ENCODE data around the gene ARFGAP1.

ARFGAP1 gene

GRCh38 chr20:63322146-63322932, 49.7 kb downstream of the ARFGAP1 start:
- ChIA-PET CTCF (no interaction called here), POLR2A (no interaction called here)
- no peak for DNase-seq (ENCODE audit: extremely low spot score)
- TF ChIP-seq ZNF384 (IDR thresholded peaks at IDR 0.05) (no peak), L3MBTL2 (conservative IDR thresholded peaks at IDR 0.05) (no peak), HDGF (IDR thresholded peaks at IDR 0.05; ENCODE audit: borderline replicate concordance) (no peak), FOXM1 (IDR thresholded peaks at IDR 0.05; ENCODE audit: borderline replicate concordance) (no peak), CTBP1 (IDR thresholded peaks at IDR 0.05; ENCODE audit: borderline replicate concordance) (no peak), ELF4 (IDR thresholded peaks at IDR 0.05) (no peak), SUZ12 (IDR thresholded peaks at IDR 0.05) (no peak), TARDBP (IDR thresholded peaks at IDR 0.05) (no peak), FOXA1 (IDR thresholded peaks at IDR 0.05) (no peak), PKNOX1 (IDR thresholded peaks at IDR 0.05) (no peak), FOXK2 (IDR thresholded peaks at IDR 0.05) (no peak), ARNT (IDR thresholded peaks at IDR 0.05) (no peak)

- no peak for TF ChIP-seq LEF1 (IDR thresholded peaks at IDR 0.05; ENCODE audit: borderline replicate concordance)
- TF ChIP-seq HDGF (IDR thresholded peaks at IDR 0.05; ENCODE audit: borderline replicate concordance), result no peak
- TF ChIP-seq L3MBTL2 (conservative IDR thresholded peaks at IDR 0.05), result no peak
- no peak for TF ChIP-seq BHLHE40 (IDR thresholded peaks at IDR 0.05; ENCODE audit: borderline replicate concordance)
- no peak for TF ChIP-seq ZNF384 (IDR thresholded peaks at IDR 0.05)
- no peak for TF ChIP-seq ELF4 (IDR thresholded peaks at IDR 0.05)
- TF ChIP-seq ARNT (IDR thresholded peaks at IDR 0.05), result no peak
- no peak for TF ChIP-seq TARDBP (IDR thresholded peaks at IDR 0.05)
- no peak for TF ChIP-seq CTBP1 (IDR thresholded peaks at IDR 0.05; ENCODE audit: borderline replicate concordance)
- DNase-seq (ENCODE audit: extremely low spot score), result no peak
- POLR2A ChIA-PET, result no interaction called here
- CTCF ChIA-PET, result no interaction called here
These were observed 50.3 kb downstream of the ARFGAP1 start for GRCh38 chr20:63322933-63323273.

GRCh38 chr20:63323357-63323981, 50.9 kb downstream of the ARFGAP1 start:
- CTCF ChIA-PET, result no interaction called here
- no peak for TF ChIP-seq BHLHE40 (IDR thresholded peaks at IDR 0.05; ENCODE audit: borderline replicate concordance)
- no peak for TF ChIP-seq SUZ12 (IDR thresholded peaks at IDR 0.05)
- TF ChIP-seq HDGF (IDR thresholded peaks at IDR 0.05; ENCODE audit: borderline replicate concordance), result no peak
- TF ChIP-seq ZNF384 (IDR thresholded peaks at IDR 0.05), result no peak
- no peak for TF ChIP-seq FOXA1 (IDR thresholded peaks at IDR 0.05)
- no peak for TF ChIP-seq FOXK2 (IDR thresholded peaks at IDR 0.05)
- no peak for TF ChIP-seq PKNOX1 (IDR thresholded peaks at IDR 0.05)
- TF ChIP-seq ARNT (IDR thresholded peaks at IDR 0.05), result no peak
- TF ChIP-seq L3MBTL2 (conservative IDR thresholded peaks at IDR 0.05), result no peak
- TF ChIP-seq TARDBP (IDR thresholded peaks at IDR 0.05), result no peak
- TF ChIP-seq CTBP1 (IDR thresholded peaks at IDR 0.05; ENCODE audit: borderline replicate concordance), result no peak
- no peak for TF ChIP-seq SP1 (IDR thresholded peaks at IDR 0.05)
- TF ChIP-seq NFRKB (IDR thresholded peaks at IDR 0.05), result no peak
- no peak for TF ChIP-seq LEF1 (IDR thresholded peaks at IDR 0.05; ENCODE audit: borderline replicate concordance)
- TF ChIP-seq FOXM1 (IDR thresholded peaks at IDR 0.05; ENCODE audit: borderline replicate concordance), result no peak
- TF ChIP-seq ELF4 (IDR thresholded peaks at IDR 0.05), result no peak
- DNase-seq (ENCODE audit: extremely low spot score), result no peak
- POLR2A ChIA-PET, result no interaction called here

GRCh38 chr20:63325021-63325471, 52.4 kb downstream of the ARFGAP1 start:
- TF ChIP-seq SUZ12 (IDR thresholded peaks at IDR 0.05) (no peak), ARNT (IDR thresholded peaks at IDR 0.05) (no peak), HDGF (IDR thresholded peaks at IDR 0.05; ENCODE audit: borderline replicate concordance) (no peak), L3MBTL2 (conservative IDR thresholded peaks at IDR 0.05) (no peak), LEF1 (IDR thresholded peaks at IDR 0.05; ENCODE audit: borderline replicate concordance) (no peak), SP1 (IDR thresholded peaks at IDR 0.05) (no peak), NFRKB (IDR thresholded peaks at IDR 0.05) (no peak)
- CTCF ChIA-PET, result no interaction called here
- POLR2A ChIA-PET, result no interaction called here
- DNase-seq (ENCODE audit: extremely low spot score), result no peak

- no peak for TF ChIP-seq FOXM1 (IDR thresholded peaks at IDR 0.05; ENCODE audit: borderline replicate concordance)
- TF ChIP-seq ZNF384 (IDR thresholded peaks at IDR 0.05), result no peak
- ChIA-PET POLR2A (no interaction called here), CTCF (no interaction called here)
- DNase-seq (ENCODE audit: extremely low spot score), result no peak
These were observed 53.1 kb downstream of the ARFGAP1 start for GRCh38 chr20:63325554-63326313.

GRCh38 chr20:63326314-63327230, 54.0 kb downstream of the ARFGAP1 start:
- ChIA-PET POLR2A (no interaction called here), CTCF (interaction anchor here (0.6 to 0.7 kb wide), 2 partner anchors 16 to 107 kb away, joined by 3 read pairs; no protein-coding TSS in a partner anchor)
- no peak for TF ChIP-seq BHLHE40 (IDR thresholded peaks at IDR 0.05; ENCODE audit: borderline replicate concordance)
- no peak for TF ChIP-seq SUZ12 (IDR thresholded peaks at IDR 0.05)
- TF ChIP-seq PKNOX1 (IDR thresholded peaks at IDR 0.05), result no peak
- TF ChIP-seq TARDBP (IDR thresholded peaks at IDR 0.05), result no peak
- no peak for TF ChIP-seq SP1 (IDR thresholded peaks at IDR 0.05)
- no peak for TF ChIP-seq ELF4 (IDR thresholded peaks at IDR 0.05)
- no peak for TF ChIP-seq FOXA1 (IDR thresholded peaks at IDR 0.05)
- no peak for TF ChIP-seq ZNF384 (IDR thresholded peaks at IDR 0.05)
- no peak for TF ChIP-seq L3MBTL2 (conservative IDR thresholded peaks at IDR 0.05)
- DNase-seq (ENCODE audit: extremely low spot score), result no peak
